HG02610 (cell line): ENCODE data around the gene RAD9B.

ENCODE experiments used
- ATAC-seq: cut with Tn5 transposase; IDR thresholded peaks from one replicate; pipeline ENCODE4 v1.9.1; 2021; ENCODE audit warnings: mild to moderate bottlenecking, moderate library complexity; ENCODE audit not compliant: unreplicated experiment

Gene RAD9B

DNA sequence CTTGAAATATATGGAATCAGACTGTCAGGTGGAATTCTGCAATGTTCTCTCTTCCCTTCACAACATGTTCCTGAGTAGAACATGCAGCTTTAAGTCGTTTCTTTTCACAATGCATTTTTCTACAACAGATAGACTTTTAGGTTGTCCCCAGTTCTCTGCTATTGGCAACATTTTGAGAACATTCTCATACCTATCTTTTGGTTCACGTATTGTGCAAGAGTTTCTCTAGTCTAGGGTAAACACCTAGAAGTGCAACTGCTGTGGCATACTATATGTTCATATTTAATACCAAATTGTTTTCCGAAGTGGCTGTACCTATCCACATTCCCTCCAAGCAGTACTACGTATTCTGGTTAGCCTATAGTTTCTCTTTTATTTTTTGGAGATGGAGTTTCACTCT, 48.9 kb downstream of the RAD9B start:
- no peak for ATAC-seq
